NCI-H1105 treated with DMSO at 0.1 percent for 48 hours (cell line): ENCODE measurements around the gene NEAT1.

Source experiments
- DNase-seq: peaks from one replicate; lab custom pipeline; 2025; lab: John Stamatoyannopoulos, UW

The NEAT1 gene

GRCh38 chr11:65479184-65480145 is 56.9 kb downstream of the NEAT1 start:
- DNase-seq: no peak

GRCh38 chr11:65482306-65482850 is 59.8 kb downstream of the NEAT1 start:
- DNase-seq: no peak

DNA sequence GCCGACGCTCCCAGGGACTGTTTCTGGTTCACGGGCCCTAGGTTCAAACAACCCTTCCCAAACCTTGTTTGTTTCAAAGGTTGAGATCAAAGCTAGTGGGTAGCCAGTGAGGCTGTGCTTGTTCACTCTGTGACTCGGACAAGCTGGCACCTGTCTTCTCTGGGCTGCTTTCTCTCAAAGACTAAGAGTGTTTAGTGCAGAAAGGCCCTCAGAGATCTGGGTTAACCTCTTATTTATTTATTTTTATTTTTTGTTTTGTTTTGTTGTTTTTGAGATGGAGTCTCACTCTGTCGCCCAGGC is 63.3 kb downstream of the NEAT1 start:
- no peak for DNase-seq

DNA sequence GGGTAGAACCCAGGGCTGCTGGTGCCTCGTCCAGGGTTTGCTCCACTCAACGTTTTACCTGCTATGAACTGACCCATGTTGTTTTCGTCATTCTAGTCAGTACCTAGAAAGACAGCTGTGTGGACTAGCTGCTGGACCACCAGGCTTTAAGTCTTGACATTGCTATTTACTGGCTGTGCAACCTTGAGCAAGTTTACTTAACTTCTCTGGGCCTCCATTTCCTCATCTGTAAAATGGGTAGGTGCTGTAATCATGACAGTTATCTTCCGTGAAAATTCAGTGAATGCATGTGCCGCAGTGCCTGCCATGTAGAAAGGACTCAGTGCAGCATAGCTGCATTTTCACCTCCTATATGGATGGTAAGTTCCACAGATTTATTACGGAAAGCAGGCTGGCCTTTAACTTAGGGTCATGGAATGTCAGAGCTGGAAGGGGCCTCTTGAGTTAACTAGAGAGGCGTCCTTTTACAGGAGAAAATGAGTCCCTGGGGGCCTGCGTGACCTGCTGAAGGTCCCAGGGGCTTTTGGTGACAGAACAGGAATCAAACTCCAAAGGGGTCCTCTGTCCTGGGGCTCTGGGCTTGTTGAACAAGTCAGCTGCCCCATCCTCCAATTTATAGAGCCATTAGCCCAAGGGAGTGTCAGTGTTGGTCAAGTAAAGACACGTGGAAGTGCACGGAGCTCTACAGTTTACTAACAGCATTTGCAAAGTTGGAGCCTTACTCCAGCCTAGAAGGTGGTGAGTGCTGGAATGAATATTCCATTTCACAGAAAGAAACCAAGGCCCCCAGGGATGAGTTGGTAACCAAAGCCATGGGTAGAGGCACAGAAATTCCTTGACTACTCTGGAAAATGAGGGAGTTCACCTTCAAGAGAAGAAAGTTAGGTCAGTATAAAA is 64.2 kb downstream of the NEAT1 start:
- DNase-seq: no peak

DNA sequence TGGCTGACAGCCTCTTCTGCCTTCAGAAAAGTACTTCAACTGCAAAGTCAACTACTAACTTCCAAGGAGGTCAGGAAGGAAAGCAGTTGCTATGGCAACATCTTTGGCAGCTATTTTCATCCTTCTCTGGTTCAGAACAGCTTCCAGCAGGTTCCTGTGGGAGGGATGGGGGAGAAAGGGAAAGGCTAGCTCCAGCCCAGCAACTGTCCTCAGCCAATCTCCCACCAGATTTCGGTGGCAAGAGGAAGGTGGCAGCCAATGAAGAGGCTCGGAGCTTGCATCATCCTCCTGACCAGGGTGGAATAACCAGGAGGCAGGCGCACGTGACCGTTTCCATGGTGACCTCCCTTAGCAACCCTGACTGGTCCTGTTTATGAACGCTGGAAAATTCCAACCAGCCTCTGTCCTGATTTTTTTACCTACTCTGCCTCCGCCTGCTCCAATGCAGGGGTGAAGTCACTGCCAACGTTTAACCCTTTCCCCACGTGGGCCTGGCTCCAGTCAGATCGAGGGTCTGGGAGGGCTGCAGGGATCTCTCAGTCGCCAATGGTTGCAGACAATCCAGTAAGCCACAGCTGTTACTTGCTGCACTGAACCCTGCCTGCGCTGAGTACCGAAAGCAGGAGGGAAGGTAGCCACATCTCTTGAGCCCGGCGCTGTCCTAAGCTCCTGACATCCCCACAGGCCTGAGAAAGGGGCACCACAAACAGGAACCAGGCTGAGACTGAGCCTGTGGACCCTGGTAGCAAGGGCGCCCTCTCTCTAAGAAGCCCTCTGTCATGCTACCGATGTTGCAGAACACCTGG is 65.1 kb downstream of the NEAT1 start:
- DNase-seq: peak; percentile 99

GRCh38 chr11:65488273-65489034 is 65.9 kb downstream of the NEAT1 start:
- no peak for DNase-seq

GRCh38 chr11:65489035-65489705 is 66.6 kb downstream of the NEAT1 start:
- no peak for DNase-seq

- DNase-seq: no peak
Measured at GRCh38 chr11:65489706-65490320, 67.2 kb downstream of the NEAT1 start.

- DNase-seq: no peak
Measured at GRCh38 chr11:65491163-65491465, 68.5 kb downstream of the NEAT1 start.

GRCh38 chr11:65491614-65492386 is 69.2 kb downstream of the NEAT1 start:
- DNase-seq: peak; percentile 57

DNA sequence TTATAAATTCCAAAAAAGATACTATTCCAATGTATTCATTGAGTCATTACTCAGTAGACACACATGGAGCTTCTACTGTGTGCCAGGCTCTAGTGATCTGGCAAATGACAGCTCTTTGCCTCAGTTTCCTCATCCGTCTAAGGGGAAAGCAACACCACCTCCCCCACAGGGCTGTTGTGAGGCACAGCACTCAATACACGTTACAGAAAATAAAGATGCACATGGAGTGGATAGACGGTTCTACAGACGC is 69.7 kb downstream of the NEAT1 start:
- DNase-seq: no peak

- DNase-seq: no peak
Measured at GRCh38 chr11:65492637-65493366, 70.2 kb downstream of the NEAT1 start.

DNA sequence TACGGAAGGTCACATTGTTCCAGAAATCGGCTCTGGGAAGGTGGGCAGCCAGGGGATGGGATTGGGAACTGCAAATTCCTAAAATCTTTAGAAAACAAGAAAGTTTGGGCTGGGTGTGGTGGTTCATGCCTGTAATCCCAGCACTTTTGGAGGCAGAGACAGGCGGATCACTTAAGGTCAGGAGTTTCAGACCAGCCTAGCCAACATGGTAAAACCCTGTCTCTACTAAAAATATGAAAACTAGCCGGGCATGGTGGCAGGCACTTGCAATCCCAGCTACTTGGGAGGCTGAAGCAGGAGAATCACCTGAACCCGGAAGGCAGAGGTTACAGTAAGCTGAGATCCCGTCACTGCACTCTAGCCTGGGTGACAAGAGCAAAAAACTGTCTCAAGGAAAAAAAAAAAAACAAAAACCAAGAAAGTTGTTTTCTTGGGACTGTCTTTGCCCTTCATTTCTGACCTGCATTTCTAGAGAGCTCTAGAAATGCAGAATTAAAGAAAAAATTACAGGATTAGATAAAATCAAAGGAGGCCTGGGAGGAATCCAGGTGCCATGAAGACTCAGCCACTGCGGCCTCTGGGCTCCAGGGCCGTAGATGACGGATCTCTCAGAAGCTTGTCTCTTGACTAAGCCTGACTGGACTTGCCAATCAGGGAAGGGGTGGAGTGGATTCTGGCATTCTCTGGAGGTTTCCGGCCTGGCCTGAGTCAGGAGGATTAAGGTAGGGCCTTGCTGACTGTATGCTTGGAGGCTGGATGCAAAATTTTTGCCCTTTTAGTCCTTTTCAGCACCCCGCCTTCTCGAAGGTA is 71.0 kb downstream of the NEAT1 start:
- DNase-seq: no peak
